ENCODE measurements around the gene IRAK3.
"Not testable (repeated sequence)": the region's sequence is repeated elsewhere in the genome, so short reads cannot be mapped to it uniquely, and the experiment has no call there.

IRAK3 gene

DNA sequence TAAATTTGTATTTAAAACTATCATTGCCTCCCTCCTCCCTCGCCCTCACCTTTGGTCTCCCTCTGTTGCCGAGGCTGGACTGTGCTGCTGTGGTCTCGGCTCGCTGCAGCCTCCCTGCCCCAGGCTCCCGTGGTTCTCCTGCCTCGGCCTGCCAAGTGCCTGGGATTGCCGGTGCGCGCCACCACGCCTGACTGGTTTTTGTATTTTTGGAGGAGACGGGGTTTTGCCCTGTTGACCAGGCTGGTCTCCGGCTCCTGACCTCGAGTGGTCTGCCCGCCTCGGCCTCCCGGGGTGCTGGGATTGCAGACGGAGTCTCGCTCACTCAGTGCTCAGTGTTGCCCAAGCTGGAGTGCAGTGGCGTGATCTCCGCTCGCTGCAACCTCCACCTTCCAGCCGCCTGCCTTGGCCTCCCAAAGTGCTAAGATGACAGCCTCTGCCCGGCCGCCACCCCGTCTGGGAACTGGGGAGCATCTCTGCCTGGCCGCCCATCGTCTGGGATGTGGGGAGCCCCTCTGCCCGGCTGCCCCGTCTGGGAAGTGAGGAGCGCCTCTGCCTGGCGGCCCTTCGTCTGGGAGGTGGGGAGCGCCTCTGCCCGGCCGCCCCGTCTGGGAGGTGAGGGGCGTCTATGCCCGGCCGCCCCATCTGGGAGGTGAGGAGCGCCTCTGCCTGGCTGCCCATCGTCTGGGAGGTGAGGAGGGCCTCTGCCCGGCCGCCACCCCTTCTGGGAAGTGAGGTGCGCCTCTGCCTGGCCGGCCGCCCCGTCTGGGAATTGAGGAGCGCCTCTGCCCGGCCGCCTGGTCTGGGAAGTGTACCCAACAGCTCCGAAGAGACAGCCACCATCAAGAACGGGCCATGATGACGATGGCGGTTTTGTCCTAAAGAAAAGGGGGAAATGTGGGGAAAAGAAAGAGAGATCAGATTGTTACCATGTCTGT is 14.4 kb upstream of the IRAK3 start:
- DNase-seq, result not testable (repeated sequence)

DNA sequence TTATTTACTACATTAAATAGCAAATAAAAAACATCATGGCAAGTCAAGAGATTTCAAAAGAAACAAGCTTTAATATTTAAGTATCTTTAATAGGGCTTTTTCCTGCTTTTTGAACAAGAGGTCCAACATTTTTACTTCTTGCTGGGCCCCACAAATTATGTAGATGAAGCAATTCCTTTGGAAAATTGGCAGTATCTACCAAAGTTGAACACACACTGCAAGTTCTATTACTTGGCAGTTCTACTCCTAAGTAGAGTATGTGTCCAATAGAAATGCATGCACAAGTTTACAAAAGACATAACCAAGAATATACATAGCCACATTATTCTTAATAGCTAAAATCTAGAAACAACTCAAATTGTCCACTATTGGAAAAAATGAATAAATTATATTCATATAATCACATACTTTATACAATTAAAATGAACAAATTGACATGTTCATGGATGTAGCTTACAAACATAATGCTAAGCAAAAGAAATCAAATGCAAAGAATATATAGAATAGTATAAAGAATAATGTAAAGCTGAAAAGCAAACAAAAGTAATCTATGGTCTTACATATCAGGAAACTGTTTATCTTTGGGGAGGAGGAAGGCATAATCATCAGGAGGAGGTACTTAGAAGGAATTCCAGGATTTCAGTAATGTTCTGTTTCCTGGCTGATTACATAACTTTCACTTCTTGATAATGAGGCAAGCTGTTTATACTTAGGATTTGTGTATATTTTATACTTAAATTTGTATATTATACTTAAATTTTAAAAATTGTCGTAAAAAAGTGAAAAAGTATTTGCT is 12.7 kb upstream of the IRAK3 start:
- DNase-seq, result no peak

DNA sequence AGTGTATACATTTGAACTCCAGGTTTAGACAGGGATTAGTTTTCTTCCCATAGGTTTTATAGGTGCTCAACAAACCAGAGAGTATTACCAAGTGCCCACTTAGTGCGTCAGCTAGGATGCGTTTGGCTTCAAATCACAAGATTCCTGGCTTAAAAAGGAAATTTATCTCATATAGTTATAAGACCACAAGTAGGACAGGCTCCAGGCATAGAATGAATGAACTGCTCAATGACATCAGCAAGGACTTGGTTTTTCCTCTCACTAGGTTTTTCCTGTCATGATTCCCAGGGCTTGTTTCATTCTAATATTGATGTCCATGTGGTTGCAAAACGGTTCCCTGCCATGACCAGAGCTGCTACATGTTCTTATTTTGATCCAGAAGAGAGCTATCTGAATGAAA is 6.1 kb upstream of the IRAK3 start:
- no peak for DNase-seq

DNA sequence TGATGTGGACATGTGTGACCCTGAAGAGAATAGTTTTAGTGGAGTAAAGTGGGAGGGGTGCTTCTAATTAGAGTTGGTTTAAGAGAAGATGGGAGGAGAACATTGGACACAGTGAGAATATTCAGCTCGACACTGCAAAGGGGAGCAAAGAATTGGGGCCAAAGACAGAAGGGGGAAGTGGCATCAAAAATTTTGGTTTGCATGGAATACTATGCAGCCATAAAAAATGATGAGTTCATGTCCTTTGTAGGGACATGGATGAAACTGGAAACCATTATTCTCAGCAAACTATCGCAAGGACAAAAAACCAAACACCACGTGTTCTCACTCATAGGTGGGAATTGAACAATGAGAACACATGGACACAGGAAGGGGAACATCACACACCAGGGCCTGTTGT is 4.2 kb upstream of the IRAK3 start:
- not testable (repeated sequence) for DNase-seq

DNA sequence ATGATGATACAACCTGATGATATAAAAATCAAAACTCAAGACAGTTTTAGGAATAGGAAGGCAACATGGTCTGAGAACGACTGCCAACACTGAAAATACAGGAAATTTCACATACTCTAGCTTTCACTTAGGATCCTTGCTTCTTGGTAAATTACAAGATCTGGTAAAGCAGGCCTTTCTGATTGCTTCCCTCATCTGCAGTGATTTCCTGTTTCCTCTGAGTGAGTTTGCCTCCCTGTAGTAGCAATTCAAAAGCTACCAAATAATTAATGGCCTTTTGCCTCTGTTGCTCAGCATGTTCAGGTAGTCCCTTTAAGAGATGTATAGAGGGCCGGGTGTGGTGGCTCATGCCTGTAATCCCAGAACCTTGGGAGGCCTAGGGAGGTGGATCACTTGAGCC is 2.0 kb upstream of the IRAK3 start:
- DNase-seq, result no peak

DNA sequence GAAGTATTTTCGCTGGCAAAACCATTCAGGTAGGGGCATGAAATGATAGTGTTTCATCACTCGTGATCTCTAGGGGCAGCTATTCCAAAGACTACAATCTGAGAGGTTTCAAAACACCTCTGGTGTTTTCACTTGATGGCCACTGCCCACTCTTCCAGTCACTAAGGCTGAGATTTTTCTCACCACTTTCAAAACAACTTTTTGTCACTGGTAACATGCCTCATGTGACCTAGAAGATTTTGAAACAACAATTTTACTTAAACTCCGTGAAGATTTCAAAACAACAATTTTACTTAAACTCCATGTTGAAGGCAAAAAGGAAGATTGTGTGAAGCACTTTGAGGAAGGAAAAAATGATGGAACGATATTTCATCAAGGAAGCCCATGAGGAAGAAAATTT is 1.2 kb upstream of the IRAK3 start:
- no peak for DNase-seq

DNA sequence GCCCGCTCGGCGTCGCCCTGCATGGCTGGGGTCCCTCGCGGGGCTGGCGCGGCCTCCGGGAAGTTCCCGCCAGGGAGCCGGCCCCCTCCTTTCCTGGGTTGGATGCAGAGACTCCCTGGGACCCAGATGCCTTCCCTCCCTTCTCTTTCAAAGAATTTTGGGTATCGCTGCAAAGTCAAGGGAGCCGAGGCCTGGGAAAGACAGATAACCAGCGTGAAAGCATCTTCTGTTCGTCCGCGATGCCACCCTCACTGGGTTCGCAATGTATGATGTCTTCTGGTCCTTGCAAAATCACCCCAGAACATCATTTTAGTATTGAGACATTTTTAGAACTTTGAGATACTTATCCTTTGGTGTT is 451 bp downstream of the IRAK3 start:
- DNase-seq, result no peak

DNA sequence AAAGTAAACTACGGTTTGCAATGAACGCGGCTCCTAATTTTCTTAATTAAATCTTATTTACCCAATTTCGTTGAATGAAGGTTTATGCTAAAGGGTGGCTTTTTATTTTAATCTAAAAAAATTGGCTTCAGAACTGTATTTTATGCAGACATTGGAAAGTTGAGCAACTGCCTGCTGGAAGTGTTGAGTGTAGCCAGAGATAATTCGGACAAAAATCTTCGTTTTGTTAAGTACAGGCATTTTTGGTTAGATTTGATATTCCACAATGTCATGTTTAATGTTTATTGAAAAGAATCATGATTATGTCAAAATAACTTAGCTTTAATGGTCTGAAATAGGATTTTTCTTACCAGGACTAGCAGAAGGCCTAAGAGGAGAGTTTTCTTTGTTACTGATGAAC is 875 bp downstream of the IRAK3 start:
- DNase-seq, result no peak

DNA sequence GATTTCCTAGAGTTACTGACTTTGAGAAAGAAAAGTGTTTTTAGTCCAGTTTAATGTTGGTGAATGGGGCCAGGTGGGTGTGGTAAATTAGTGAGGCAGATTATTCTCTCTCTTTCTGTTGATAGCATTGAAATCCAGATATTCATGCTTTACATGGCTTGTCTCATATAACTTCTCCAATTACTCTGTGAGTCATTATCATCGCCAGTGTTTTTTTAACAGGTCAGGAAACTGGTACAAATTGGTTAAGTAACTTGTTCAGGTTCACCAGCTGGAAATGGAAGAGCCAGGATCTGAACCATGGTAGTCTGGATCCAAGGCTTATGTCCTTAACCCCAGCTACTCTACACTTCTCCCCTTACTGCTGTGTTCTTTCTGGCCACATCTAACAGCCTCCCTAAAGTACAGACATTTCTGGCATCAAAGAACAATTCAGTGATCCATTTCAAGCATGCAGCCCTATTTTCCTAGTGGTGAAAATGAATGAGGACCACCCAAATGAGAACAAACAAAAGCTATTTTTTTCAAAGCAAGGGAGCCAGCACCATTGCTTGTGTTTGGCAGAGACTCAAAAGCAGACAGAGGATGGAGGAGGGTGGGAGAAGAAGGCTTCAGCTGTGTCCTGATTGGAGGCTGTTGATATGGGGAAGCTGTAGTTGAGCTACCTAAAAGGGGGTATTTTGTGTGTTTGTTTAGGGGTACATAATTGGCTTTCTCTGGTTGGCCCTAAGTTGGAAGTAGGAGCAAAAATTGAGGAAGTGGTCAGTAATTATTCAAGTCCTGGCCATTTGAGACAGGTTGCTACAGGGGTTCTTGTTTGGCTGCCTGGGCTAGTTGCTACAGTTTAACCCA is 1.7 kb downstream of the IRAK3 start:
- DNase-seq, result no peak

DNA sequence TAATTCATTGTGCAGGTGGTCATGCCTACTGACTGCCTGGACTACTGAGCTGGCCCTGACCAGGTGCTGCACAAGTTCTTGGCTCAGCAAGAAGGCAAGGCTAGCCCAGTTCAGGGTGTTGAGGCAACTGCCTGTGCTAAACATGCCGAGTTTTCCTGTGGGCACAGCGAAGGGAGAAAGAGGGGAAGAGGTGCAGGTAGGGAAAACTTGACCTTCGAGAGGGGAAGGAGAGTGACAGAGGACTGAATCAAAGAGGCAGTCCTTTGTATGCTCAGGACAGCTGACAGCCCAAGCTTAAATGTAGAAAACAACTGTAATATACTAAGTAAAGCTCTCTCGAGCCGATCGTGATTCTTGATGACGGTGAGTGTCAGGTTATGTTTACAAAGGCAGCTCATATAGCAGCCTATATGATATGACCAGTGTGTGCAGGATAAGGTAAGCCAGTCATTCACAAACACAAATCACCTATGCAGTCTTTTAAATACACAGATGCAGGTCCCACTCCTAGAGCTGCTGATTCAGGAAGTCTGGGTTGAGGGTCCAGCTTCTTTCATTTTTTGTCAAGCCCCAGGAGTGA is 2.6 kb downstream of the IRAK3 start:
- no peak for DNase-seq

DNA sequence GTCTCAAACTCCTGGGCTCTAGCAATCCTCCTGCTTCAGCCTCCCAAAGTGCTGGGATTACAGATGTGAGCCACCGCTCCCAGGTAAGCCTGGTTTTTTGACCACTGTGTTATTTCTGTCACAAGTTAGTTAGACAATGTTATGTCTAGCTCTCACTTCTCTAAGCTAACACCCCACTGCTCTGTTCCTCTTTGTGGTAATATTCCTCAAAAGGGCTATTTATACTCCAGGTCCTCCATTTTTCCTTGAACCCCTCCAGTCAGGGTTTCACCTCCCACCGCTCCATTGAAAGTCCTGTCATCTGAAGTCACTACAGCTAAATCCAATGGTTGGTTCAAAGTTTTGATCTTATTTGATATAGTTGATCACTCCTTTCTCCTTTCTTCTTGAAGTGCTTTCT is 5.1 kb downstream of the IRAK3 start:
- no peak for DNase-seq

DNA sequence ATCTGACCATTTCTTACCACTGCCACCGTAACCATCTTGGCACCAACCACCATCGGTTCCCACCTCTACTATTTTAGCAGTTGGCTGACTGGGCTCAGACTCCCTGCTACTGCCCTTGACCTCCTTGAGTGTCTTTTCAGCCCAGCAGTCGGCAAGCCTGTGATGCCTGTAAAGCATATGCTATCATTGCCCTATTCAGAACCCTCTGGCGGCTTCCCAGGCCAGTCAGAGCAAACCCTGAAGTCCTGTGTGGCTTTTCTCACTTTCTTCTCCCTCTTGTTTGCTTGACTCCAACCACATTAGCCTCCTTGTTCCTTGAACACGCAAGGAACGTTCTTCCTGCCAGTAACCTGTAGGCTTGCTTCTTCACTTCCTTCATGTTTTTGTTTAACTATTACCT is 6.2 kb downstream of the IRAK3 start:
- DNase-seq, result no peak

DNA sequence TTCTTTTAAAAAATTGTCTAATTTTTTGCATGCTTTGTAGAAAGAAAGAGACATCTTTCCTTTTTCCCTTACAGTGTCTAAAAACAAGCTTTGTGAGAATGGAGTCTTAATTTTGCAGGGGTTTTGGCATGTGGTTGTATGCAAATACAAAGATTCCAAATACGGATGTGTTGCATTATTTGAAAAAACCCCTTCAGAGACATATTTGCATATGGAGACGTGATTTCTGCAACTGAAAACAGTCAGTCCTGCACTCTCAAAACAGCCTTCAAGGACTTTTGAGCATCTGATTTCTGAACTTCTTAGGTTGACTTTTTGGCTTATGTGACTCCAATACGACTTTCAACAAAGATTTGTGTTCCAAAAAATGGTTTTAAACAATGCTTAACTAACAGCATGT is 7.8 kb downstream of the IRAK3 start:
- no peak for DNase-seq

DNA sequence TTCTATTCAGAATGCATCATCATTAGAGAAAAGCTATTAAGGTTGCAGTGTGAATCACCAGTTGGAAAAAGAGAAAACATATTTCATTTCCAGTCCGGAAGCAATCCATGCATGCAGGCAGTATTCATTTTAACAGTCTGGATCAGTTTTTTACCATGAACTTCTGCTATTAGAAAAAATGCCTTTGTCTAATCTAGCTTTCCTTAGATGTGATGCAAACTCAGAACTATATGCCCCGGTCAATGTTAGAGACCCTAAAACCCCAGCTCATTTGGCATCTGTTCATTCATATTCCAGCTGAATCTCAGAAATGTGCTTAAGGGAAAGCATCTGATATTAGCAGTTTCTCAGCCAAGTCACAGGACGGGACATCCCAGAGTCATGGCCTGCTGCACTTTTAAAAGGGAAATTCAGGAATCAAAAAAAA is 8.5 kb downstream of the IRAK3 start:
- DNase-seq, result no peak

DNA sequence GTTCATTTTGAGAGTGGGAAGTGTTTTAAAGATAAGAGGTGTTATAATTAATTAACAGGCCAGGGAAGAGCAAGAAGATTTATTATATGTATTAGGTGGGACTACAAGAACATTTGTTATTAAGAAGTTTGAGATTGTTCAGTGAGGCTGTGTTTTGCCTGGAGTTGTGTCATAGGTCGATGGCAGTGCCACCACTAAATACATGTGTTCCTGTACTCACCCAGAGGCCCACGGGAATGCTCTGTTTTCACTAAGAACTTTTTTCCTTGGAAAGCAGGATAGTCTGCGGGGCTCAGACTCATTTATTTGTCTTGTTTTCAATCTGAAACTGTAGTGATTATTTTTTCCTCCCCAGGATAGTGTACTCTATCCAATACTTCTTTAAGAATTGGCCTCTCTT is 10.1 kb downstream of the IRAK3 start:
- DNase-seq, result no peak

DNA sequence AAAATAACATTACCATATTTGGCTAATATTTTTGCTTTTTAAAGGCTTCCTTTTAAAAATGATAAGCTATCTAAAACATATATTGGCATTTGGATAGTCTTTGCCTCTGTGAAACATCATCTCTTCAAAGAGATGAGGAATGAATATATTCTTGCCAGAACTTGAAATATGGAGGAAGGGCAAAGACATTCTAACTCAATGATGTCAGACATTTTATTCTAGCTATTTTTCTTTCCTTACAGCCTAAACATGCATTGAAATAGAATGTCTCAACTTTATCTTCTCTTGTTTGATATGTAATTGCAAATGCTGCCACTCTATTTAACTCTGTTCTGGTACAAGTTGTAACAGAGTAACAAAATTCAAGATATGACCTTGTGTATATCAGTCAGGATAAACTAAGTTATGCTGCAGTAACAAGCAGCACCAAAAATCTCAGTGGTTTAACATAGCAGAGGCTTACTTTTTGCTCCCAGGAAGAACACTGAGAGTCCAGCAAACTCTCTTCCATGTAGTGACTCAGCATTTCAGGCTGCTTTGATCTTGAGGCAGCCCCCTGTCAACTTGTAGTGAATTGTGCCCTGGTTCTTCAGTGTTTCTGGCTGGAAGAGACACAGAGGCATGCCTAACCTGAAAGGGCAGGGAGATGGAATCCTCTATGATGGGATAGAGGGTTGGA is 11.0 kb downstream of the IRAK3 start:
- no peak for DNase-seq

DNA sequence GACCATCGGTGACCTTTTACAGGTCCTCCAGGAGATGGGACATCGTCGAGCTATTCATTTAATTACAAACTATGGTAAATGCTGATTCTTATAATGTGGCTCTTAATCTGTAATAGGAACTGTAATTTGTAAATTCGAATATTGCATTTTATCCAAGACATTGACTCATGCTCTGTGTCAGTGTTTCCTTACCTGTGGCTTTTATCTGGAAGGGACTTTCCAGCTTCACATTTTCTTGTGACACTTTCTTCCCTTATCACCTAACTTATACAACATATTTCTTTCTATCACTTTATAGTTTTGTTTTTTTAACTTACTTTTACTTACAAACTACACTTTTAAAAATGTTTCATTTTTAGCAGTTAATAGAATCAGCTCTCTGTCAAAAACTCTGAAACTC is 14.8 kb downstream of the IRAK3 start:
- DNase-seq, result no peak

DNA sequence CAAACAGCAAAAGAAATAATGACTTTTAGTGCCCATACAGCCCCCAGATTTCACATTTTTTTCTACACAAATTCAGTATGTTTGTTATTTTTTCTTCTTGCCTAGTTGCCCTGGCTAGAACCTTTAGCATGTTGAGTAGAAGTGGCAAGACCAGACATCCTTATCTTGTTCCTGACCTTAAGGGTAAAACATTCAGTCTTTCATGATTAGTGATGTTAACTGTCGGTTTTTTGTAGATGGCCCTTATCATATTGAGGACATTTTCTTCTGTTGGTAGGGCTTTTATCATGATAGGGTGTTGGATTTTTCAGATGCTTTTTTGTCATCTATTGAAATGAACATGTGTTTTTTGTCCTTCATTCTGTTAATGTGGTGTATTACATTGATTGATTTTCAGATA is 17.1 kb downstream of the IRAK3 start:
- no peak for DNase-seq

DNA sequence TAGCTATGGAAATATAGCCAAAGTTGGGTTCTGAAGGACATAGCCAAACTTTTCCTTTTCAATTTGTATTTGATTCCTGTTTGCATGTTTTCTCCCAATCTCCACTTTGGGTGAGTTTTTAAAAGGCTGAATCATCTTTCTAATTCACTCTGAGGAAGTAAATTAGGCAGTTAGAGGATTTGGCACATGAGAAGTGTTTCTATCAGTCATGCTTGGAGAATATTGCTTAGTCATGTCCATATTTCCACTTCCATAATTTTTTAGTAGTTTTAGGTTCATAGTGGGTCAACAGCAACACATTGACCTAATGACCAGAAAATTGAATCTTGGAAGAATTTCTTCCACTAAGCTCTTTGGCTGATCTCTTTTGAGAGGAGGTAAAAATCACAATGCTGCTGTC is 21.8 kb downstream of the IRAK3 start:
- no peak for DNase-seq

DNA sequence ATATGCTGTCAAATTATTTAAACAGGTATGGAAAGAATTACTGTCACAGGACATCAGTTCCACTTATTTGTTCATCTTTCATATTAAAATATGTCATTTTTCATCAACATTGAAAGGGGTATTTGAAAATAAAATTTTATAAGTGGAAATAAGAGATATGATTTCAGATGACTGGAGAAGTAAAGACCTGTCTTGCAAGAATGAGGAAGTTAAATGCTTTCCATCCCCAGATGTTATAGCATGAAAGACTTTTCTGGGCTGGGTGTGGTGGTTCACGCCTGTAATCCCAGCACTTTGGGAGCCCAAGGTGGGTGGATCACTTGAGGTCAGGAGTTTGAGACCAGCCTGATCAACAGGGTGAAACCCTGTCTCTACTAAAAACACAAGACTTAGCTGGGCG is 22.6 kb downstream of the IRAK3 start:
- DNase-seq, result not testable (repeated sequence)

DNA sequence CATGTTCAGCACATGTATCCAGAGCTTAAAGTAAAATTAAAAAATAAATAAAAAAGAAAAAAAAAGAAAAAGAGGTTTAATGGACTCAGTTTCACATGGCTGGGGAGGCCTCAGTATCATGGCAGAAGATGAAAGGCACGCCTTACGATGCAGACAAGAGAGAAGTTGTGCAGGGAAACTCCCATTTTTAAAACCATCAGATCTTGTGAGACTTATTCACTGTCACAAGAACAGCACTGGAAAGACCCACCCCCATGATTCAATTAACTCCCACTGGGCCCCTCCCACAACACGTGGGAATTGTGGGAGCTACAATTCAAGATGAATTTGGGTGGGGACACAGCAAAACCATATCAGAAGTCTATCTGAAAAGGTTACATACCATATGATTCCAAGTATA is 24.0 kb downstream of the IRAK3 start:
- DNase-seq, result not testable (repeated sequence)

DNA sequence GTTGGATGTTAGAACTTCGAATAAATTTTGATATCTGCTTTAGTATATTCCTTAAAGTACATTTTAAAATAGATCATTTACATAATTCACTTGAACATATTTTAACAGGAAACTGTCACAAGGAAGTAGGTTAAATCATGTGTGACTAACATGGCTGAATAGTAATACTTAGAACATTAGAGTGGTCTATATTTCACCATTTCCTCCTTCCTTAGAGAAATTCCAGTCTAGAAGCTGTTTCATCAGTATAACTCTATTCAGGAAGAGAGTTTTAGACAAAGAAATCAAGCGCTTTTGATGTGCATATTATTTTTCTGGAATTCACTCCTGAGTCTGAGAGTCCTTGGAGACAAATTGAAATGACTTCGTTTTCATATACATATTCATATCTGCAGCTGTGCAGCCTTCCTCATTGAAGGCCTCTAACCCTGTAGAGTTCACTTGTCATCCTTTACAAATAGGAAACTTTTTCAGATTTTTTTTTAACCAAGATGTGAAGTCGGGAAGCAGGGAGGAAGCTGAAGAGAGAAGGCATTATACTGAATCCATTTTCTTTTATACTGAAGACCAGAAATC is 28.4 kb downstream of the IRAK3 start:
- no peak for DNase-seq

All from activated gamma-delta T cell treated with Interleukin-2 at 50 U/mL for 16 hours (primary cell).